Naive B cell (primary cell): ENCODE data around the gene GMCL1. TPM values are rescaled to one million over a fixed set of nuclear protein-coding genes. Genes with fewer than 3 reads are reported as not detected.

Source experiments
- polyA plus RNA-seq, 6 donors: library from polyadenylated mRNA; unstranded; fragments of 300-500 nt; fragmentation: Illumina TruSeq; gene quantifications; one replicate each; pipeline ENCODE4 v1.2.3, GENCODE V29; 2021; ENCODE audit warnings: low read depth in 6 of 6

GMCL1 gene
- polyA plus RNA-seq, 6 donors from 2014 or later: 21.9 to 28.2 (median 25.0) TPM

Other genes with a start within 250 kb of the GMCL1 start
- gene AAK1, start 185.9 kb upstream of the GMCL1 start, polyA plus RNA-seq: 1 to 10 TPM in 4 of 6 donors, under 1 TPM in 2; 0.47 to 6.1 (median 3.4) TPM
- gene ANXA4, start 87.5 kb upstream of the GMCL1 start, polyA plus RNA-seq: 100 to 1,000 TPM in 1 of 6 donors, 10 to 100 TPM in 5; 43.4 to 113 (median 82.0) TPM
- 100 to 1,000 TPM in 1 of 6 donors, 10 to 100 TPM in 5; 75.4 to 103 (median 90.1) TPM for gene SNRNP27, start 64.3 kb downstream of the GMCL1 start, polyA plus RNA-seq
- 10 to 100 TPM in 5 of 6 donors, 1 to 10 TPM in 1; 9.7 to 21.5 (median 13.2) TPM for gene MXD1, start 85.4 kb downstream of the GMCL1 start, polyA plus RNA-seq
- under 1 TPM in 5 of 6 donors, not detected in 1; 0.12 to 0.44 (median 0.32) TPM for gene ASPRV1, start 132.0 kb downstream of the GMCL1 start, polyA plus RNA-seq